PFSK-1 (cell line): ENCODE data around the gene ELL3.

Experiments
- POLR2AphosphoS5 ChIP-seq: IDR thresholded peaks from 2 replicates; pipeline ENCODE4 v1.6.1; 2012; ENCODE audit warnings: low read depth, mild to moderate bottlenecking, control low read depth, low read length, moderate library complexity
- SIN3A ChIP-seq: IDR thresholded peaks from 2 replicates; pipeline ENCODE4 v1.6.1; 2012; ENCODE audit warnings: mild to moderate bottlenecking, low read length, moderate library complexity, borderline replicate concordance; ENCODE audit not compliant: insufficient read depth
- TAF1 ChIP-seq: IDR thresholded peaks from 2 replicates; pipeline ENCODE4 v1.6.1; 2012; ENCODE audit warnings: low read length, control low read depth, borderline replicate concordance; ENCODE audit not compliant: insufficient read depth
- TF ChIP-seq, protein P1 (sequence below), 2 experiments: IDR thresholded peaks; 2 replicates each; pipeline versions ENCODE4 v1.6.1 to v1.8.0; 2011 to 2012; ENCODE audit warnings: low read depth in 2 of 2, low read length in 2 of 2, control low read depth in 1 of 2, inconsistent platforms in 1 of 2, mild to moderate bottlenecking in 1 of 2, moderate library complexity in 1 of 2; ENCODE audit not compliant: insufficient read depth in 1 of 2

DNA sequence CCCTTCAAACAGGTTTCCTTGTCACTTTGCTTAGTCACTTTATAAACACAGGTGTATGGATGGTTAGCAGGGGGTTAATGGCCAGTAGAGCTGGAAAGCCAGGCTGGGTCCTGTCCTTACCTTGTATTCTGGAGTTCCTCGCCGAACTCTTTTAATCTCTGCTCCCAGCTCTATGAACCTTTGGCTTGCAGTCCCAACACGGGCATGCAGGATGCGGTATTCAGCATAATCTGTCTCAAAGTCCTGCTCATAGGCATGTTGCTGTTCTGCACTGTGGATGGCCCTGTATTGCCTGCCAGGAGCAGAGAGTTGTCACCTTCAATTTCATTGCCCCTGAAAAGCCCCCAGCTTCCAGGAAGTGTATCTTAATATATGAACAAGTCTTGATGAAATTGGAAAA lies 2.7 kb downstream of the ELL3 start:
- TF ChIP-seq, protein P1, sequence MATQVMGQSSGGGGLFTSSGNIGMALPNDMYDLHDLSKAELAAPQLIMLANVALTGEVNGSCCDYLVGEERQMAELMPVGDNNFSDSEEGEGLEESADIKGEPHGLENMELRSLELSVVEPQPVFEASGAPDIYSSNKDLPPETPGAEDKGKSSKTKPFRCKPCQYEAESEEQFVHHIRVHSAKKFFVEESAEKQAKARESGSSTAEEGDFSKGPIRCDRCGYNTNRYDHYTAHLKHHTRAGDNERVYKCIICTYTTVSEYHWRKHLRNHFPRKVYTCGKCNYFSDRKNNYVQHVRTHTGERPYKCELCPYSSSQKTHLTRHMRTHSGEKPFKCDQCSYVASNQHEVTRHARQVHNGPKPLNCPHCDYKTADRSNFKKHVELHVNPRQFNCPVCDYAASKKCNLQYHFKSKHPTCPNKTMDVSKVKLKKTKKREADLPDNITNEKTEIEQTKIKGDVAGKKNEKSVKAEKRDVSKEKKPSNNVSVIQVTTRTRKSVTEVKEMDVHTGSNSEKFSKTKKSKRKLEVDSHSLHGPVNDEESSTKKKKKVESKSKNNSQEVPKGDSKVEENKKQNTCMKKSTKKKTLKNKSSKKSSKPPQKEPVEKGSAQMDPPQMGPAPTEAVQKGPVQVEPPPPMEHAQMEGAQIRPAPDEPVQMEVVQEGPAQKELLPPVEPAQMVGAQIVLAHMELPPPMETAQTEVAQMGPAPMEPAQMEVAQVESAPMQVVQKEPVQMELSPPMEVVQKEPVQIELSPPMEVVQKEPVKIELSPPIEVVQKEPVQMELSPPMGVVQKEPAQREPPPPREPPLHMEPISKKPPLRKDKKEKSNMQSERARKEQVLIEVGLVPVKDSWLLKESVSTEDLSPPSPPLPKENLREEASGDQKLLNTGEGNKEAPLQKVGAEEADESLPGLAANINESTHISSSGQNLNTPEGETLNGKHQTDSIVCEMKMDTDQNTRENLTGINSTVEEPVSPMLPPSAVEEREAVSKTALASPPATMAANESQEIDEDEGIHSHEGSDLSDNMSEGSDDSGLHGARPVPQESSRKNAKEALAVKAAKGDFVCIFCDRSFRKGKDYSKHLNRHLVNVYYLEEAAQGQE (IDR thresholded peaks at IDR 0.05; ENCODE audit: insufficient read depth in 1 of 2, low read depth in 2 of 2, low read length in 2 of 2), result no peak
- TF ChIP-seq SIN3A (no peak), POLR2AphosphoS5 (0 out of 2 replicates have a peak, but pooled peaks have one; percentile 23), TAF1 (no peak)
